ENCODE measurements around the gene DMPK.

The DMPK gene

GRCh38 chr19:45793178-45793564 lies 10.9 kb upstream of the DMPK start:
- no peak overlapping the region for H3K4me3 ChIP-seq (ENCODE audit: low read depth, low read length)
- no peak for TF ChIP-seq CTCF (conservative IDR thresholded peaks at IDR 0.05; ENCODE audit: low read depth, low read length)

GRCh38 chr19:45792470-45793177 lies 10.3 kb upstream of the DMPK start, which contains the start of gene DMWD:
Gene DMWD (minus strand): TSS chr19:45792845. CDS start chr19:45792756, 89 bp downstream.
- TF ChIP-seq CTCF (conservative IDR thresholded peaks at IDR 0.05; ENCODE audit: low read depth, low read length): no peak
- DNase-seq (ENCODE audit: low read depth): peak; percentile 99
- H3K4me3 ChIP-seq (ENCODE audit: low read depth, low read length): peak within 1 kb of the TSS; percentile 79

More at GRCh38 chr19:45793178-45793564, 10.9 kb upstream of the DMPK start:
- no peak for DNase-seq (ENCODE audit: low read depth)

GRCh38 chr19:45791744-45792469 lies 9.6 kb upstream of the DMPK start:
- no peak for TF ChIP-seq CTCF (conservative IDR thresholded peaks at IDR 0.05; ENCODE audit: low read depth, low read length)
- peak overlapping the region; percentile 79 for H3K4me3 ChIP-seq (ENCODE audit: low read depth, low read length)
- DNase-seq (ENCODE audit: low read depth): no peak

GRCh38 chr19:45790942-45791341 lies 8.7 kb upstream of the DMPK start:
- peak overlapping the region; percentile 79 for H3K4me3 ChIP-seq (ENCODE audit: low read depth, low read length)
- no peak for DNase-seq (ENCODE audit: low read depth)
- TF ChIP-seq CTCF (conservative IDR thresholded peaks at IDR 0.05; ENCODE audit: low read depth, low read length): no peak

- H3K4me3 ChIP-seq (ENCODE audit: low read depth, low read length): no peak overlapping the region
- TF ChIP-seq CTCF (conservative IDR thresholded peaks at IDR 0.05; ENCODE audit: low read depth, low read length): no peak
- DNase-seq (ENCODE audit: low read depth): no peak
These were observed 6.9 kb upstream of the DMPK start for GRCh38 chr19:45789035-45789786.

GRCh38 chr19:45786533-45786894 lies 4.2 kb upstream of the DMPK start:
- no peak for TF ChIP-seq CTCF (conservative IDR thresholded peaks at IDR 0.05; ENCODE audit: low read depth, low read length)
- DNase-seq (ENCODE audit: low read depth): no peak
- H3K4me3 ChIP-seq (ENCODE audit: low read depth, low read length): no peak overlapping the region

Measured in choroid plexus epithelial cell (primary cell).